Vagina (tissue), 2 donors: ENCODE measurements around the gene ANKRD10. TPM values are rescaled to one million over a fixed set of nuclear protein-coding genes. Genes with fewer than 3 reads are reported as not detected.
"Not testable (repeated sequence)": the region's sequence is repeated elsewhere in the genome, so short reads cannot be mapped to it uniquely, and the experiment has no call there.

Source experiments
- DNase-seq, 2 donors: peaks; one replicate each; pipeline ENCODE4 v3.0.0-alpha.2; 2017; ENCODE audit errors: extremely low spot score in 2 of 2
- H3K27ac ChIP-seq: fragments of 200-600 bp; sonication (generic); one replicate; pipeline ENCODE4 v1.5.1; 2019
- H3K27me3 ChIP-seq: fragments of 200-600 bp; sonication (generic); one replicate; pipeline ENCODE4 v1.5.1; 2019
- H3K36me3 ChIP-seq, 2 donors: fragments of 200-600 bp; sonication (generic); one replicate each; pipeline ENCODE4 v1.5.1; 2017 to 2019
- H3K4me1 ChIP-seq: fragments of 200-600 bp; sonication (generic); one replicate; pipeline ENCODE4 v1.5.1; 2019
- H3K4me3 ChIP-seq, 2 donors: fragments of 200-600 bp; sonication (generic); 1 replicate in 1 of 2; 2 replicates in 1 of 2; pipeline ENCODE4 v1.5.1; 2016 to 2019
- H3K9me3 ChIP-seq: fragments of 200-600 bp; sonication (generic); one replicate; pipeline ENCODE4 v1.5.1; 2019
- CTCF ChIP-seq, 3 experiments: fragments of 450-650 bp in 2 of 3; fragments of 200-600 bp in 1 of 3; sonication (generic) in 1 of 3; IDR thresholded peaks; one replicate each; pipeline ENCODE4 v1.5.1; 2017 to 2019; ENCODE audit warnings: antibody characterized with exemption in 3 of 3, mild to moderate bottlenecking in 2 of 3, moderate library complexity in 2 of 3
- POLR2A ChIP-seq, 2 donors: fragments of 450-650 bp; IDR thresholded peaks; one replicate each; pipeline ENCODE4 v1.6.1; 2017; ENCODE audit warnings: antibody characterized with exemption in 2 of 2, mild to moderate bottlenecking in 2 of 2, moderate library complexity in 2 of 2
- POLR2AphosphoS5 ChIP-seq, 2 donors: sonication (generic); formaldehyde crosslinking; IDR thresholded peaks; one replicate each; pipeline ENCODE4 v1.9.0; 2017; ENCODE audit warnings: antibody characterized with exemption in 2 of 2, mild to moderate bottlenecking in 2 of 2, low read depth in 1 of 2; ENCODE audit not compliant: insufficient read depth in 1 of 2
- intact Hi-C: fragments of 100-400 bp; cut with DNase I; formaldehyde crosslinking; loops from one replicate; pipeline ENCODE4 v1.15.1; 2023
- total RNA-seq: library from RNA; depleted of rRNA; stranded (reverse); fragments of >200 nt; gene quantifications from one replicate; pipeline ENCODE4 v1.2.3, GENCODE V29; 2016

Gene ANKRD10
- total RNA-seq, 1 donor from 2014 or later, result 114 TPM

GRCh38 chr13:110953833-110954532 is 39.1 kb upstream of the ANKRD10 start:
- DNase-seq, result peak; percentile 77 to 84
- Histone ChIP-seq H3K4me3 (no peak overlapping the region), H3K4me1 (peaks cover 11% of the 10 kb centered on the region), H3K27ac (peak overlapping the region; percentile 72), H3K9me3 (no peaks in the 10 kb centered on the region), H3K27me3 (no peaks in the 10 kb centered on the region), H3K36me3 (no peaks in the 10 kb centered on the region)
- intact Hi-C loops, result no loop called here
- TF ChIP-seq POLR2A (IDR thresholded peaks at IDR 0.05) (no peak), POLR2AphosphoS5 (IDR thresholded peaks at IDR 0.05; ENCODE audit: insufficient read depth in 1 of 2, low read depth in 1 of 2) (no peak), CTCF (IDR thresholded peaks at IDR 0.05) (no peak)

GRCh38 chr13:110953416-110953815 is 38.5 kb upstream of the ANKRD10 start:
- no peaks in the 10 kb centered on the region for H3K27me3 ChIP-seq
- intact Hi-C loops, result no loop called here
- no peak for TF ChIP-seq POLR2A (IDR thresholded peaks at IDR 0.05)
- TF ChIP-seq CTCF (IDR thresholded peaks at IDR 0.05), result no peak
- TF ChIP-seq POLR2AphosphoS5 (IDR thresholded peaks at IDR 0.05; ENCODE audit: insufficient read depth in 1 of 2, low read depth in 1 of 2), result no peak
- H3K36me3 ChIP-seq, result no peaks in the 10 kb centered on the region
- peaks cover 11% of the 10 kb centered on the region for H3K4me1 ChIP-seq
- no peaks in the 10 kb centered on the region for H3K9me3 ChIP-seq
- no peak overlapping the region for H3K27ac ChIP-seq
- DNase-seq, result peak in 1 of 2 donors; percentile 93
- H3K4me3 ChIP-seq, result no peak overlapping the region

GRCh38 chr13:110952135-110952534 is 37.3 kb upstream of the ANKRD10 start:
- DNase-seq, result peak in 1 of 2 donors; percentile 9
- H3K27ac ChIP-seq, H3K9me3 ChIP-seq, H3K27me3 ChIP-seq, H3K4me3 ChIP-seq, H3K36me3 ChIP-seq, intact Hi-C loops: not testable (repeated sequence)
- H3K4me1 ChIP-seq, result peaks cover 11% of the 10 kb centered on the region

GRCh38 chr13:110950819-110951570 is 36.1 kb upstream of the ANKRD10 start:
- no peak for TF ChIP-seq CTCF (IDR thresholded peaks at IDR 0.05)
- no peak for TF ChIP-seq POLR2A (IDR thresholded peaks at IDR 0.05)
- no peak for TF ChIP-seq POLR2AphosphoS5 (IDR thresholded peaks at IDR 0.05; ENCODE audit: insufficient read depth in 1 of 2, low read depth in 1 of 2)
- H3K4me3 ChIP-seq, result no peak overlapping the region
- H3K4me1 ChIP-seq, result peaks cover 11% of the 10 kb centered on the region
- H3K9me3 ChIP-seq, result no peaks in the 10 kb centered on the region
- DNase-seq, result peak; percentile 25 to 37
- H3K27me3 ChIP-seq, result no peaks in the 10 kb centered on the region
- H3K27ac ChIP-seq, result no peak overlapping the region
- no peaks in the 10 kb centered on the region for H3K36me3 ChIP-seq
- intact Hi-C loops, result no loop called here

GRCh38 chr13:110950356-110950755 is 35.5 kb upstream of the ANKRD10 start:
- Histone ChIP-seq H3K36me3 (no peaks in the 10 kb centered on the region), H3K27ac (no peak overlapping the region), H3K4me3 (no peak overlapping the region), H3K4me1 (peaks cover 11% of the 10 kb centered on the region), H3K9me3 (no peaks in the 10 kb centered on the region), H3K27me3 (no peaks in the 10 kb centered on the region)
- intact Hi-C loops, result no loop called here
- peak in 1 of 2 donors; percentile 25 for DNase-seq
- TF ChIP-seq POLR2AphosphoS5 (IDR thresholded peaks at IDR 0.05; ENCODE audit: insufficient read depth in 1 of 2, low read depth in 1 of 2) (no peak), CTCF (IDR thresholded peaks at IDR 0.05) (no peak), POLR2A (IDR thresholded peaks at IDR 0.05) (no peak)
